Panc1 (cell line): Measurements from ENCODE around the gene NDUFB4.

Experiments
- POLR2AphosphoS5 ChIP-seq: IDR thresholded peaks from 2 replicates; pipeline ENCODE4 v1.6.1; 2012; ENCODE audit warnings: mild to moderate bottlenecking, low read depth, low read length, moderate library complexity
- TCF7L2 ChIP-seq: IDR thresholded peaks from 2 replicates; pipeline ENCODE4 v1.6.1; 2011; ENCODE audit warnings: mild to moderate bottlenecking, low read depth, low read length, inconsistent platforms
- TF ChIP-seq, protein P1 (sequence below): fragments of 450-650 bp; IDR thresholded peaks from 2 replicates; pipeline ENCODE4 v1.5.1; 2017; ENCODE audit warnings: mild to moderate bottlenecking
- TF ChIP-seq, protein P2 (sequence below), 2 experiments: IDR thresholded peaks; 2 replicates each; pipeline ENCODE4 v1.6.1; 2011 to 2012; ENCODE audit warnings: low read depth in 2 of 2, control low read depth in 1 of 2, low read length in 1 of 2, mild to moderate bottlenecking in 1 of 2, moderate library complexity in 1 of 2; ENCODE audit not compliant: insufficient read depth in 1 of 2

GRCh38 chr3:120568598-120568997, 27.5 kb upstream of the NDUFB4 start:
- no peak for TF ChIP-seq POLR2AphosphoS5
- TF ChIP-seq, protein P1, sequence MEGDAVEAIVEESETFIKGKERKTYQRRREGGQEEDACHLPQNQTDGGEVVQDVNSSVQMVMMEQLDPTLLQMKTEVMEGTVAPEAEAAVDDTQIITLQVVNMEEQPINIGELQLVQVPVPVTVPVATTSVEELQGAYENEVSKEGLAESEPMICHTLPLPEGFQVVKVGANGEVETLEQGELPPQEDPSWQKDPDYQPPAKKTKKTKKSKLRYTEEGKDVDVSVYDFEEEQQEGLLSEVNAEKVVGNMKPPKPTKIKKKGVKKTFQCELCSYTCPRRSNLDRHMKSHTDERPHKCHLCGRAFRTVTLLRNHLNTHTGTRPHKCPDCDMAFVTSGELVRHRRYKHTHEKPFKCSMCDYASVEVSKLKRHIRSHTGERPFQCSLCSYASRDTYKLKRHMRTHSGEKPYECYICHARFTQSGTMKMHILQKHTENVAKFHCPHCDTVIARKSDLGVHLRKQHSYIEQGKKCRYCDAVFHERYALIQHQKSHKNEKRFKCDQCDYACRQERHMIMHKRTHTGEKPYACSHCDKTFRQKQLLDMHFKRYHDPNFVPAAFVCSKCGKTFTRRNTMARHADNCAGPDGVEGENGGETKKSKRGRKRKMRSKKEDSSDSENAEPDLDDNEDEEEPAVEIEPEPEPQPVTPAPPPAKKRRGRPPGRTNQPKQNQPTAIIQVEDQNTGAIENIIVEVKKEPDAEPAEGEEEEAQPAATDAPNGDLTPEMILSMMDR = no peak
- no peak for TF ChIP-seq TCF7L2
- TF ChIP-seq, protein P2, sequence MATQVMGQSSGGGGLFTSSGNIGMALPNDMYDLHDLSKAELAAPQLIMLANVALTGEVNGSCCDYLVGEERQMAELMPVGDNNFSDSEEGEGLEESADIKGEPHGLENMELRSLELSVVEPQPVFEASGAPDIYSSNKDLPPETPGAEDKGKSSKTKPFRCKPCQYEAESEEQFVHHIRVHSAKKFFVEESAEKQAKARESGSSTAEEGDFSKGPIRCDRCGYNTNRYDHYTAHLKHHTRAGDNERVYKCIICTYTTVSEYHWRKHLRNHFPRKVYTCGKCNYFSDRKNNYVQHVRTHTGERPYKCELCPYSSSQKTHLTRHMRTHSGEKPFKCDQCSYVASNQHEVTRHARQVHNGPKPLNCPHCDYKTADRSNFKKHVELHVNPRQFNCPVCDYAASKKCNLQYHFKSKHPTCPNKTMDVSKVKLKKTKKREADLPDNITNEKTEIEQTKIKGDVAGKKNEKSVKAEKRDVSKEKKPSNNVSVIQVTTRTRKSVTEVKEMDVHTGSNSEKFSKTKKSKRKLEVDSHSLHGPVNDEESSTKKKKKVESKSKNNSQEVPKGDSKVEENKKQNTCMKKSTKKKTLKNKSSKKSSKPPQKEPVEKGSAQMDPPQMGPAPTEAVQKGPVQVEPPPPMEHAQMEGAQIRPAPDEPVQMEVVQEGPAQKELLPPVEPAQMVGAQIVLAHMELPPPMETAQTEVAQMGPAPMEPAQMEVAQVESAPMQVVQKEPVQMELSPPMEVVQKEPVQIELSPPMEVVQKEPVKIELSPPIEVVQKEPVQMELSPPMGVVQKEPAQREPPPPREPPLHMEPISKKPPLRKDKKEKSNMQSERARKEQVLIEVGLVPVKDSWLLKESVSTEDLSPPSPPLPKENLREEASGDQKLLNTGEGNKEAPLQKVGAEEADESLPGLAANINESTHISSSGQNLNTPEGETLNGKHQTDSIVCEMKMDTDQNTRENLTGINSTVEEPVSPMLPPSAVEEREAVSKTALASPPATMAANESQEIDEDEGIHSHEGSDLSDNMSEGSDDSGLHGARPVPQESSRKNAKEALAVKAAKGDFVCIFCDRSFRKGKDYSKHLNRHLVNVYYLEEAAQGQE (IDR thresholded peaks at IDR 0.05; ENCODE audit: insufficient read depth in 1 of 2, low read depth in 2 of 2, low read length in 1 of 2) = no peak
